HAP-1 (cell line): ENCODE data around the gene PAK3.

Source experiments
- DNase-seq, 2 experiments: peaks; one replicate each; pipeline ENCODE4 v3.0.0-alpha.2; 2016 to 2020; ENCODE audit warnings: low spot score in 2 of 2
- H3K27me3 ChIP-seq: fragments of 250-450 bp; sonication (Bioruptor Pico); 2 replicates; pipeline ENCODE4 v1.5.1; 2020; ENCODE audit warnings: low read depth, mild to moderate bottlenecking, moderate library complexity
- H3K36me3 ChIP-seq: fragments of 250-450 bp; sonication (Bioruptor Pico); replicated peaks from 2 replicates; pipeline ENCODE4 v1.5.1; 2020; ENCODE audit warnings: mild to moderate bottlenecking
- H3K4me1 ChIP-seq: fragments of 250-450 bp; sonication (Bioruptor Pico); 2 replicates; pipeline ENCODE4 v1.5.1; 2020; ENCODE audit warnings: mild to moderate bottlenecking
- H3K4me3 ChIP-seq: fragments of 250-450 bp; sonication (Bioruptor Pico); 2 replicates; pipeline ENCODE4 v1.5.1; 2020; ENCODE audit warnings: mild to moderate bottlenecking, moderate library complexity
- H3K9me3 ChIP-seq: fragments of 250-450 bp; sonication (Bioruptor Pico); 2 replicates; pipeline ENCODE4 v1.5.1; 2020; ENCODE audit warnings: mild to moderate bottlenecking, moderate library complexity
- in situ Hi-C: fragments of 300-500 bp; cut with MboI; formaldehyde crosslinking; loops from 3 replicates; pipeline ENCODE4 v1.14.3; 2020; ENCODE audit warnings: low sequenced_read_pairs, inconsistent platforms, mixed read lengths

PAK3 gene

GRCh38 chrX:111110098-111110775 is 14.2 kb downstream of the PAK3 start:
- H3K27me3 ChIP-seq = no peaks in the 10 kb centered on the region
- no peaks in the 10 kb centered on the region; the same call in 1 of the 2 replicates for H3K4me1 ChIP-seq
- in situ Hi-C loops = no loop called here
- H3K4me3 ChIP-seq = no peak overlapping the region
- H3K9me3 ChIP-seq = no peaks in the 10 kb centered on the region
- DNase-seq = no peak
- H3K36me3 ChIP-seq = peaks cover 12% of the 10 kb centered on the region

DNA sequence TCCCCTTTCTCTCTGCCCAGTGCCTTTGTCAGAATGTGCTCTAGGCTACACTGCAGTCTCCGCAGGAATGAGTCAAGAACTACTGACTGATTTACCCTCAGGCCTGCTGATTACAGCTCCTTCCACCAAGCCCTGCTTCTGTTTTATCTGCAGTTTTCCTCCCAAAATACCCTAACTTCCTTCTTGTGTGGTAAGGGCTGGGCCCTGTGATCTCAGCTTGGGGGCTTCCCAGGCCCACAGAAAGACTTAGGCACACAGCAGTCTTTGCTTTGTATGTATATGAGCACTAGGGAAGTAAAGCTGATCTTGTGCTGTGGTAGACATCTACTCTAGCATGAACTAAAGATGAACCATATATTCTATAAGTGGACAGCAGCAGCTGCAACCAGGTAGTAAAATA is 18.8 kb downstream of the PAK3 start:
- no peaks in the 10 kb centered on the region; the same call in 1 of the 2 replicates for H3K4me1 ChIP-seq
- no peaks in the 10 kb centered on the region for H3K27me3 ChIP-seq
- DNase-seq = no peak
- no peaks in the 10 kb centered on the region; the same call in 1 of the 2 replicates for H3K36me3 ChIP-seq
- H3K9me3 ChIP-seq = no peaks in the 10 kb centered on the region
- in situ Hi-C loops = no loop called here
- H3K4me3 ChIP-seq = no peak overlapping the region

- H3K36me3 ChIP-seq = no peaks in the 10 kb centered on the region; the same call in 1 of the 2 replicates
- no peak overlapping the region for H3K4me3 ChIP-seq
- in situ Hi-C loops = no loop called here
- no peak for DNase-seq
- no peaks in the 10 kb centered on the region for H3K9me3 ChIP-seq
- H3K4me1 ChIP-seq = no peaks in the 10 kb centered on the region
- H3K27me3 ChIP-seq = no peaks in the 10 kb centered on the region
These were observed 20.7 kb downstream of the PAK3 start for GRCh38 chrX:111116666-111117065.

- Histone ChIP-seq H3K27me3 (no peaks in the 10 kb centered on the region), H3K4me3 (no peak overlapping the region), H3K9me3 (no peaks in the 10 kb centered on the region), H3K4me1 (no peaks in the 10 kb centered on the region), H3K36me3 (peaks cover 9% of the 10 kb centered on the region)
- in situ Hi-C loops = no loop called here
- no peak for DNase-seq
These were observed 23.4 kb downstream of the PAK3 start for GRCh38 chrX:111119341-111119740.

DNA sequence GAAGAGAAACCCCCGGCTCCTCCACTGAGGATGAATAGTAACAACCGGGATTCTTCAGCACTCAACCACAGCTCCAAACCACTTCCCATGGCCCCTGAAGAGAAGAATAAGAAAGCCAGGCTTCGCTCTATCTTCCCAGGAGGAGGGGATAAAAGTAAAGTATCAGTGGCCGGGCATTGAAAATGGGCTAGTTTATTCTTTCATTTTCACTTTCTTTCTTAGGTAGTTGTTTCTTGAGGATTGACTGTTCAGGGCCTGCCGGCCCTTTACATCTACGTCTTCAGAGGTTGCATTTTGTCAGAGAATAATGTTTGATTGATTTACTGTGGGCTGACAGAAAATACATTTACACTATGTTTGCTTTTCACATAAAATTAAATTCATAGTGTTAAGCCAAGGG is 27.1 kb downstream of the PAK3 start:
- Histone ChIP-seq H3K4me1 (no peaks in the 10 kb centered on the region), H3K27me3 (no peaks in the 10 kb centered on the region), H3K4me3 (no peak overlapping the region), H3K36me3 (peaks cover 10% of the 10 kb centered on the region), H3K9me3 (no peaks in the 10 kb centered on the region)
- no peak for DNase-seq
- in situ Hi-C loops = no loop called here

- Histone ChIP-seq H3K36me3 (peaks cover 10% of the 10 kb centered on the region), H3K27me3 (no peaks in the 10 kb centered on the region), H3K9me3 (no peaks in the 10 kb centered on the region), H3K4me3 (no peak overlapping the region), H3K4me1 (no peaks in the 10 kb centered on the region)
- DNase-seq = no peak
- in situ Hi-C loops = no loop called here
These were observed 27.7 kb downstream of the PAK3 start for GRCh38 chrX:111123606-111124179.

GRCh38 chrX:111124418-111124817 is 28.4 kb downstream of the PAK3 start:
- no peak for DNase-seq
- no peaks in the 10 kb centered on the region for H3K27me3 ChIP-seq
- in situ Hi-C loops = no loop called here

DNA sequence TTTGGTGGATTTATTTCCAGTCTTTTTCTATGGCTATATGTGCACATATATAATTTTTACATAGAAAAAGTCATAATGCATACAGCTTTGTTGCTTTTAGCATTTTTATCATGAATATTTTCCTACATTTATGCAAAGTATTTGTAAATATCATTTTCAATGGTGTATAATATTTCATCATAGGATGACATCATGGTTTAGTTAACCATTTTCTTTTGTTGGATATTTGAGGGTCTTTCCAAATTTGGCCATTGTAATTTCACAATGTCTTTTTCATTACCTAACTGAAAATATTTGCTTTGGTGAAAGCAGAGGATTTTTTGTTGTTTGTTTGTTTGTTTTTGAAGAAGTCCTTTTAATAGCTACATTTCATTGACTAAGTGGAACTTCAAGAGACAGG is 31.0 kb downstream of the PAK3 start:
- no peak for DNase-seq
- Histone ChIP-seq H3K36me3 (peaks cover 10% of the 10 kb centered on the region), H3K4me3 (no peak overlapping the region), H3K9me3 (no peaks in the 10 kb centered on the region), H3K4me1 (no peaks in the 10 kb centered on the region), H3K27me3 (no peaks in the 10 kb centered on the region)
- in situ Hi-C loops = no loop called here

More at GRCh38 chrX:111124418-111124817, 28.4 kb downstream of the PAK3 start:
- peaks cover 10% of the 10 kb centered on the region for H3K36me3 ChIP-seq
- H3K9me3 ChIP-seq = no peaks in the 10 kb centered on the region
- no peaks in the 10 kb centered on the region for H3K4me1 ChIP-seq
- H3K4me3 ChIP-seq = no peak overlapping the region

DNA sequence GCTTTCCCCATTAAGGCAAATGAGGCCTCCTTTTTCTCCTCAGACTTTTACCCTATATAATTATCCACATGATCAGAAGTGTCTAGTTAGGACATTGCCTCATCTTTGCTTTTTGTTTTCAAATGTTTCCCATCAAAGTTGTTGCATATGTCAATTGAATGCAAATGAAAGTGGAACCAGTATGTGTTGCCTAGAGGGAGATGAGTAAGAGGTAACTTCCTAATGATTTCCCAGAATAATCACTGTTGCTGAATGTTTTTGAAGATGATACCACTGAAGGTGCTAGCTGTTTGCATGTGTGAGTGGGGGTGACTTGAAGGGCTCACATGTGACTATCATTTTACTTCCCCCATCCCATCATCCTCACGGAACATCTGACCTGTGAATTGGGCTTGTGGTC is 33.9 kb downstream of the PAK3 start:
- H3K4me3 ChIP-seq = no peak overlapping the region
- no peaks in the 10 kb centered on the region for H3K4me1 ChIP-seq
- H3K27me3 ChIP-seq = no peaks in the 10 kb centered on the region
- H3K36me3 ChIP-seq = no peaks in the 10 kb centered on the region; the same call in 1 of the 2 replicates
- no peaks in the 10 kb centered on the region for H3K9me3 ChIP-seq
- DNase-seq = no peak
- in situ Hi-C loops = no loop called here

GRCh38 chrX:111131572-111131971 is 35.6 kb downstream of the PAK3 start:
- no peaks in the 10 kb centered on the region for H3K27me3 ChIP-seq
- no peak overlapping the region for H3K4me3 ChIP-seq
- no peaks in the 10 kb centered on the region for H3K4me1 ChIP-seq
- H3K9me3 ChIP-seq = no peaks in the 10 kb centered on the region
- H3K36me3 ChIP-seq = no peaks in the 10 kb centered on the region; the same call in 1 of the 2 replicates
- in situ Hi-C loops = no loop called here
- no peak for DNase-seq

- no peaks in the 10 kb centered on the region for H3K4me1 ChIP-seq
- H3K4me3 ChIP-seq = no peak overlapping the region
- H3K27me3 ChIP-seq = no peaks in the 10 kb centered on the region
- no peak for DNase-seq
- H3K36me3 ChIP-seq = no peaks in the 10 kb centered on the region
- no peaks in the 10 kb centered on the region for H3K9me3 ChIP-seq
- in situ Hi-C loops = no loop called here
These were observed 37.4 kb downstream of the PAK3 start for GRCh38 chrX:111133389-111133788.

DNA sequence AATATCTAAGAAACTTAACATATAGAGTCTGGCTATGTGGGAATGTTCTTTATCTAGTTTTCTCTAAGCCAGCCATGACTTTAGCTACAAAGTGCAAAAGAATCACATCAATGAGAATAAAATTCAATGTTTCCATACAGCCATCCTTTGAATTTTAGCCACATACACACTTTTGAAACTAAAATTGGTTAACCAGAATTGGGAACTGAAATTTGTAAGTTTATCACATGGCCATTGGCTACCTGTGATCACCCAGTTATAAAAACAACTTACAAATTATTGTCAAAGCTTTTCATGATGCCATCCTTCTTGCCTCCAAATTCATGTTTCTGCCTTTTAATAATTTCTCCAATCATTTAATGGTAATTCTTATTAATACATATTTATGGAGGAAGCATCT is 49.9 kb downstream of the PAK3 start:
- no peak for DNase-seq

DNA sequence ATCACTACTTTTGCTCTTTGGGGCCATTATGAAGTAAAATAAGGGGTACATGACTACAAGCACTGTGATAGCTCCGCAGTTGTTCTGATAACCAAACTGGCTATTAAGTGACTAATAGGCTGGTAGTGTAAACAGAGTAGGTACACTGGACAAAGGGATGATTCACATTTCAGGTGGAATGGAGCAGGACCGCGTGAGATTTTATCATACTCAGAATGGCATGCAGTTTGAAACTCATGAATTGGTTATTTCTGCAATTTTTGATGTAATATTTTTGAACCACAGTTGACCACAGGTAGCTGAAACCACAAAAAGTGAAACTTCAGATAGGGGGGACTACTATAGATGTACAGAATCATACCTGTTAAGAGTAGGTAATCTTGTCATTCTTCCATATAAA is 55.8 kb downstream of the PAK3 start:
- Histone ChIP-seq H3K27me3 (no peaks in the 10 kb centered on the region), H3K4me3 (no peak overlapping the region), H3K4me1 (no peaks in the 10 kb centered on the region), H3K9me3 (no peaks in the 10 kb centered on the region), H3K36me3 (no peaks in the 10 kb centered on the region)
- no peak for DNase-seq
- in situ Hi-C loops = no loop called here

More for the DNA sequence above, 49.9 kb downstream of the PAK3 start:
- Histone ChIP-seq H3K9me3 (no peaks in the 10 kb centered on the region), H3K36me3 (no peaks in the 10 kb centered on the region), H3K4me3 (no peak overlapping the region), H3K4me1 (no peaks in the 10 kb centered on the region), H3K27me3 (no peaks in the 10 kb centered on the region)
- in situ Hi-C loops = no loop called here

GRCh38 chrX:111159232-111159631 is 63.2 kb downstream of the PAK3 start:
- no peak overlapping the region for H3K4me3 ChIP-seq
- in situ Hi-C loops = no loop called here
- H3K9me3 ChIP-seq = no peaks in the 10 kb centered on the region
- no peaks in the 10 kb centered on the region for H3K27me3 ChIP-seq
- no peak for DNase-seq
- H3K36me3 ChIP-seq = no peaks in the 10 kb centered on the region
- no peaks in the 10 kb centered on the region for H3K4me1 ChIP-seq
